Erythroblast (primary cell): ENCODE measurements around the gene PARP6.

Experiments
- DNase-seq, 2 experiments: peaks; one replicate each; lab custom pipeline; 2025; lab: John Stamatoyannopoulos, UW
- GATA1 ChIP-seq: IDR thresholded peaks from 2 replicates; pipeline ENCODE4 v1.6.1; 2011; ENCODE audit warnings: low read depth, mild to moderate bottlenecking, control low read depth, low read length, moderate library complexity
- POLR2A ChIP-seq: IDR thresholded peaks from 2 replicates; pipeline ENCODE4 v1.6.1; 2011; ENCODE audit warnings: mild to moderate bottlenecking, low read length

PARP6 gene

GRCh38 chr15:72265031-72265430 lies 7.3 kb downstream of the PARP6 start:
- no peak for DNase-seq

DNA sequence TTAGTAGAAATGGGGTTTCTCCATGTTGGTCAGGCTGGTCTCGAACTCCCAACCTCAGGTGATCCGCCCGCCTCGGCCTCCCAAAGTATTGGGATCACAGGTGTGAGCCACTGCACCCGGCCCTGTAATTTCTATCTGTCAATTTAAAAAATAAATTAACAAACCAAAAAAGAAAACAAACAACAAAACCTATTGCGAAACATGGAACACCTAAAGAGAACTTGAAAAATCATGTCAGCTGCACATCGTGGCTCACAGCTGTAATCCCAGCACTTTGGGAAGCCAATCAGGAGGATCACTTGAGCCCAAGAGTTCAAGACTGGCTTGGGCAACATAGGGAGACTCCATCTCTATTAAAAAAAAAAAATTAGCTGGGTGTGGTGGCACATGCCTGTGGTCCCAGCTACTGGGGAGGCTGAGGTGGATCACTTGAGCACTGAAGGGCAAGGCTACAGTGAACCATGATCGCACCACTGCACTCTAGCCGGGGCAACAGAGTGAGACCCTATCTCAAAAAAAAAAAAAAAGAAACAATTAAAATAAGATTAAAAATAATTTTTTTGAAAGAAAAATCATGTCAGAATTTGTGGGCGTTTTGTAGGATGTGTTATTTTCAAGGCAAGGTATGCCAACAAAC lies 19.6 kb downstream of the PARP6 start:
- no peak for DNase-seq
- TF ChIP-seq POLR2A (no peak), GATA1 (no peak)

More at GRCh38 chr15:72265031-72265430, 7.3 kb downstream of the PARP6 start:
- TF ChIP-seq GATA1, result no peak
- no peak for TF ChIP-seq POLR2A

GRCh38 chr15:72249142-72249810 lies 23.1 kb downstream of the PARP6 start:
- TF ChIP-seq GATA1, result no peak
- TF ChIP-seq POLR2A, result no peak
- DNase-seq, result no peak

- no peak for DNase-seq
- TF ChIP-seq GATA1, result no peak
Measured at GRCh38 chr15:72248514-72248913, 23.8 kb downstream of the PARP6 start.

- no peak for TF ChIP-seq GATA1
- no peak for DNase-seq
Measured at GRCh38 chr15:72242775-72243370, 29.5 kb downstream of the PARP6 start.

DNA sequence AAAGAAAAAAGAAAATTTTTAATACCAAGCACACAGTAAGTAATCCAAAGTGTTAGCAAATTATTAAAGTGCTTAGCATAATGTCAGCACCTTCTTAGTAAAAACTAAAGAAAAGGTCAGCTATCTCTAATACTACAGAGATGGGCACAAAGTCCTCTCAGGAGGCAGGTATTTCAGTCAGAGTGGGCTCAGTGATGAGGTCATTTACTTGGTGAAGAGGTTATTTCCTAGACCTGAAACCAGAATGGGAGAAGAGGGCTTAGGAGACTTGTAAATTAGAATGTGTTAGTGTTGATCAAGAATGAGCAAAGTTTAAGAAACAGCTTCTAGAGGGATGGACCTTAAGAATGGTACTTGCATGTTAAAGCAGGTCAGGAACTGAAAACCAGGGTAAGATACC lies 32.7 kb downstream of the PARP6 start:
- no peak for TF ChIP-seq GATA1
- TF ChIP-seq POLR2A, result no peak

GRCh38 chr15:72238586-72238985 lies 33.8 kb downstream of the PARP6 start:
- DNase-seq, result no peak
- TF ChIP-seq POLR2A, result no peak
- TF ChIP-seq GATA1, result no peak

More for the DNA sequence above, 32.7 kb downstream of the PARP6 start:
- DNase-seq, result no peak

GRCh38 chr15:72237853-72238224 lies 34.5 kb downstream of the PARP6 start:
- no peak for TF ChIP-seq GATA1
- no peak for TF ChIP-seq POLR2A
- no peak for DNase-seq

DNA sequence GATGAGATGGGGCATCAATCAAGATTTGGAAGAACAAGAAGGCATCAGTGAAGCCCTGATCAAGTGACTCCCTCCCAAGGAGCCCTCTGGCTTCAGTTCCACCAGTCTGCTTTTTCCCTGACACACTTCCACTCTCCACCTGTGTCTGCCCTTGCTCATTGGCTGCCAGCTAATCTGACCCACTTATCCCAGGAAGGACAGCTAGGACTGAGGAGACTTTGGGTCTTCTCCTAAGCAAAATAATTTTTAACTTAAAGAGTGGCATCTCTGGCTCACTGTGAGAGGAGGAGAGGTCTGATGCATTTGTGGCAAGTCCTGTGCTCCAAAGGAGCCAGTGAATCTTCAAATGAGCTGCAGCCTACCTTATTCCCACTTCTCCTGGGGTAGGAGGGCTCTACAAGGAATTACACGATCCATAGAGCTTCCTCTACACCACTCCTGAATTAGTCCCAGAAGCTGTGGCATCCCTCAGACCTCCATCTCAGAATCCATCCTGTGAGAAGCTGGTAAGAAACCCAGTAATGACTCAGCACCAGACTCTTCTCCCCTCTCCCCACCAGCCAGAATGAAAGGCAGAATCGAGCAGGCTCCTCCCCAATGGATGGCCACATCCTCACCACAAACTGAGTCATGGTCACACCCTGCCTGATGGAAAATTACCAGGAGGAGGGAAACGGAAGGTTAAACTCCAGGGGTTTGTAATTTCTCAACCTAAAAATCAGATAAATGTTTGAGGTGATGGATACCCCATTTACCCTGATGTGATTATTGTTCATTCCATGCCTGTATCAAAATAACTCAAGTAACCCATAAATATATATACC lies 35.1 kb downstream of the PARP6 start:
- TF ChIP-seq POLR2A (peak; percentile 56), GATA1 (no peak)
- DNase-seq, result peak; percentile 21 to 51

- no peak for DNase-seq
- no peak for TF ChIP-seq POLR2A
Measured at GRCh38 chr15:72236381-72237003, 35.9 kb downstream of the PARP6 start.

GRCh38 chr15:72235298-72235697 lies 37.1 kb downstream of the PARP6 start:
- TF ChIP-seq GATA1 (no peak), POLR2A (no peak)
- no peak for DNase-seq

GRCh38 chr15:72233769-72234168 lies 38.6 kb downstream of the PARP6 start:
- DNase-seq, result no peak

DNA sequence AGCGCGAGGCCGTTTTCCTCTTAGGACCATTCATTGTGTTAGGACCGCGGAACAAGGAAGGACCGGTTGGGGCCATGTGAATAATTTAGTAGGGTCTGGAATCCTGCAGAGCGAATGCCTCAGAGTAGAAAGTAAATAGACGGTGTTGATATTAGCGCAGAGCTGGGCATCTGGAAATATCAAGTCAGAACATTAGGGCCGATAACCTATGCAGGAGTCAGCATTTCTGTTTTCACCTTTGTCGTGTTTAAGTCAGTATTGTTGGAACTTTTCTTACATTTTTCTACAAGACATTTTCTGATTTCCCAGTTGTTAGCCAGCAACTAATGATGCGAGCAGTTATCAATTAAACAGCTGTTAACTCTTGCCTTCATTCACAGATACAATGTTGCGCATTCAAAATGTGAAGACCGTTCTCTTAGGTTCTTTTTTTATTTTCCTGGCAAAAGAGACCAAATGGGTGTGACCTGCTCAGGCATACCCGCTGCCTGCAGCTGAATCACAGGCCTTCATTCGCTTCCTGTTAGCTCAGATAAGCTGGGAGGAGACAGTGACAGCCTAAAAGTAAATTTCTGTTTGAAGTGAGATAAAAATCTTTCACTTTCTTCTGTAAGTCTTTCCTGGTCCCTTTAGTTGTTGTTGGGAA lies 40.4 kb downstream of the PARP6 start:
- peak; percentile 72 to 87 for DNase-seq
- TF ChIP-seq GATA1 (no peak), POLR2A (no peak)

More at GRCh38 chr15:72233769-72234168, 38.6 kb downstream of the PARP6 start:
- TF ChIP-seq POLR2A (no peak), GATA1 (no peak)
